OCI-LY7 (cell line): ENCODE data around the gene TEPSIN.

ENCODE experiments used
- EZH2phosphoT487 ChIP-seq: fragments of 200-600 bp; sonication (generic); IDR thresholded peaks from 2 replicates; pipeline ENCODE4 v1.6.1; 2018; ENCODE audit warnings: low read depth, borderline replicate concordance, mild to moderate bottlenecking, mixed run types, antibody characterized with exemption, low read length, moderate library complexity, mixed read lengths
- TF ChIP-seq, protein P1 (sequence below): fragments of 200-600 bp; sonication (generic); conservative IDR thresholded peaks from 2 replicates; pipeline ENCODE4 v1.5.1; 2014; ENCODE audit warnings: mild to moderate bottlenecking, antibody characterized with exemption, low read length, moderate library complexity, mixed read lengths

DNA sequence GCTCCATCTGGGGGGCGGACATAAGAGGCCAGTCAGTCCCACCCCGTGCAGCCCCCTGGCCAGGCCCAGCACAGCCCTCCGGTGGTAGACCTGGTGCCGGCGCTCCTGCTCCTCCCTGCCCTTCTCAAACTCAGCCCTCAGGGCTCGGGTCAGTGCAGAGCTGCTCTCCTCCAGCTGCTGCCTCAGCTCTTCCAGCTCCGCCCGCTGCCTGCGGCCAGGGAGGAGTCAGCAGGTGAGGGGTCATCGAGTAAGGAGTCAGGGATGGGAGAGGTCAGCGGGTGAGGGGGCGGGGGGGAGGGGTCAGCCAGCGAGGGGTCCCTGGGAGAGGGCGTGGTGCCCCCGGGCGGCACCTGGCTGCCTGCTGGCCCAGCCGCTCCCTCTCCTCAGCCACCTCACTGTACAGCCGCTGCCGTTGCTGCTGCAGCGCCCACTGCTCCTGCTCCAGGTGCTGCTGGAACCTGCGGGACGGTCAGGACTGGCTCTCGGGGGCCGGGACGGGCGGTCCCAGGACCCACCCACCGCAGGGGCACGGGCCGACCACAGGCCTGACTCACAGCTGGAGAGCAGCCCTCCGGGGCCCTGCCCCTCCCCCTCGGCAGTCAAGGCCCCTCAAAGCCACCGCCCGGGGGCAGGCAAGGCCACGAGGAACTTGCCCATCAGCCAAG, 46.3 kb downstream of the TEPSIN start:
- TF ChIP-seq, protein P1, sequence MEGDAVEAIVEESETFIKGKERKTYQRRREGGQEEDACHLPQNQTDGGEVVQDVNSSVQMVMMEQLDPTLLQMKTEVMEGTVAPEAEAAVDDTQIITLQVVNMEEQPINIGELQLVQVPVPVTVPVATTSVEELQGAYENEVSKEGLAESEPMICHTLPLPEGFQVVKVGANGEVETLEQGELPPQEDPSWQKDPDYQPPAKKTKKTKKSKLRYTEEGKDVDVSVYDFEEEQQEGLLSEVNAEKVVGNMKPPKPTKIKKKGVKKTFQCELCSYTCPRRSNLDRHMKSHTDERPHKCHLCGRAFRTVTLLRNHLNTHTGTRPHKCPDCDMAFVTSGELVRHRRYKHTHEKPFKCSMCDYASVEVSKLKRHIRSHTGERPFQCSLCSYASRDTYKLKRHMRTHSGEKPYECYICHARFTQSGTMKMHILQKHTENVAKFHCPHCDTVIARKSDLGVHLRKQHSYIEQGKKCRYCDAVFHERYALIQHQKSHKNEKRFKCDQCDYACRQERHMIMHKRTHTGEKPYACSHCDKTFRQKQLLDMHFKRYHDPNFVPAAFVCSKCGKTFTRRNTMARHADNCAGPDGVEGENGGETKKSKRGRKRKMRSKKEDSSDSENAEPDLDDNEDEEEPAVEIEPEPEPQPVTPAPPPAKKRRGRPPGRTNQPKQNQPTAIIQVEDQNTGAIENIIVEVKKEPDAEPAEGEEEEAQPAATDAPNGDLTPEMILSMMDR, result no peak
- no peak for TF ChIP-seq EZH2phosphoT487
